Measurements from ENCODE around the gene CGB7. TPM values are rescaled to one million over a fixed set of nuclear protein-coding genes. Genes with fewer than 3 reads are reported as not detected.

The CGB7 gene
- total RNA-seq, 1 donor from 2014 or later = 7.1 TPM

DNA sequence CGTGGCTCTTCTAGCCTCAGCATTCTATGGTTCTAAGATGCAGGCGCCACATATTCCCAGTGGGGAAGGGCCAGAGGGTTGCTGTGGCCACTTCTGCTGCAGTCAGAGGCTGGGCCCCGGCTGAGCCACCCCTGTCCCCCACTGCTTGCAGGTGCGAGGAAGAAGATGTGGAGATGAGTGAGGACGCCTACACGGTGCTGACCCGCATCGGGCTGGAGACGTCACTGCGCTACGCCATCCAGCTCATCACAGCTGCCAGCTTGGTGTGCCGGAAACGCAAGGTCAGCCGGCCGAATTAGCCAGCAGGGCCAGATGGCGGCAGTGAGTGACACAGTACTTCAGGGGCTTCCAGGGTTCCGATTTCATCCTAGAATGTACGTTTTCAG, 42.7 kb downstream of the CGB7 start:
- peaks cover 3% of the 10 kb centered on the region for H3K4me1 Mint-ChIP-seq (ENCODE audit: low read depth, unreplicated experiment)
- no peak overlapping the region for H3K4me3 Mint-ChIP-seq (ENCODE audit: unreplicated experiment)
- Histone ChIP-seq H3K79me2 (ENCODE audit: insufficient read depth, low read length) (no peaks in the 10 kb centered on the region), H4K20me1 (ENCODE audit: insufficient read depth, low read length) (peaks cover 4% of the 10 kb centered on the region), H3K9me3 (ENCODE audit: insufficient read depth, low read depth, low read length) (no peaks in the 10 kb centered on the region), H3K36me3 (ENCODE audit: insufficient read depth, low read length) (peaks cover 6% of the 10 kb centered on the region), H2AFZ (ENCODE audit: low read depth, low read length) (no peak overlapping the region), H3K27ac (ENCODE audit: low read depth, low read length) (no peak overlapping the region), H3K4me2 (ENCODE audit: low read length) (no peak overlapping the region), H3K4me1 (ENCODE audit: insufficient read depth, low read length) (peaks cover 18% of the 10 kb centered on the region), H3K4me3 (ENCODE audit: insufficient read depth, low read depth, low read length) (no peak overlapping the region), H3K27me3 (ENCODE audit: insufficient read depth, low read length) (no peaks in the 10 kb centered on the region), H3K9ac (ENCODE audit: low read length) (no peak overlapping the region)
- H3K27me3 Mint-ChIP-seq (ENCODE audit: low read depth, unreplicated experiment) = peaks cover 2% of the 10 kb centered on the region
- H3K27ac Mint-ChIP-seq (ENCODE audit: unreplicated experiment) = no peak overlapping the region
- FAIRE-seq (no peak), DNase-seq (ENCODE audit: low read depth) (no peak)
- H3K36me3 Mint-ChIP-seq (ENCODE audit: low read depth, unreplicated experiment) = peaks cover 22% of the 10 kb centered on the region
- no peaks in the 10 kb centered on the region for H3K9me3 Mint-ChIP-seq (ENCODE audit: unreplicated experiment)
- no peak for TF ChIP-seq EZH2 (IDR thresholded peaks at IDR 0.05; ENCODE audit: insufficient read depth, low read length)
- TF ChIP-seq, protein P1, sequence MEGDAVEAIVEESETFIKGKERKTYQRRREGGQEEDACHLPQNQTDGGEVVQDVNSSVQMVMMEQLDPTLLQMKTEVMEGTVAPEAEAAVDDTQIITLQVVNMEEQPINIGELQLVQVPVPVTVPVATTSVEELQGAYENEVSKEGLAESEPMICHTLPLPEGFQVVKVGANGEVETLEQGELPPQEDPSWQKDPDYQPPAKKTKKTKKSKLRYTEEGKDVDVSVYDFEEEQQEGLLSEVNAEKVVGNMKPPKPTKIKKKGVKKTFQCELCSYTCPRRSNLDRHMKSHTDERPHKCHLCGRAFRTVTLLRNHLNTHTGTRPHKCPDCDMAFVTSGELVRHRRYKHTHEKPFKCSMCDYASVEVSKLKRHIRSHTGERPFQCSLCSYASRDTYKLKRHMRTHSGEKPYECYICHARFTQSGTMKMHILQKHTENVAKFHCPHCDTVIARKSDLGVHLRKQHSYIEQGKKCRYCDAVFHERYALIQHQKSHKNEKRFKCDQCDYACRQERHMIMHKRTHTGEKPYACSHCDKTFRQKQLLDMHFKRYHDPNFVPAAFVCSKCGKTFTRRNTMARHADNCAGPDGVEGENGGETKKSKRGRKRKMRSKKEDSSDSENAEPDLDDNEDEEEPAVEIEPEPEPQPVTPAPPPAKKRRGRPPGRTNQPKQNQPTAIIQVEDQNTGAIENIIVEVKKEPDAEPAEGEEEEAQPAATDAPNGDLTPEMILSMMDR (IDR thresholded peaks at IDR 0.05; ENCODE audit: insufficient read depth, low read depth, low read length) = no peak

- H3K27ac Mint-ChIP-seq (ENCODE audit: unreplicated experiment) = peak overlapping the region; percentile 66
- DNase-seq (ENCODE audit: low read depth) (no peak), FAIRE-seq (no peak)
Observed at GRCh38 chr19:49014123-49014869, 43.3 kb downstream of the CGB7 start.

More at GRCh38 chr19:49014123-49014869, 43.3 kb downstream of the CGB7 start:
- peaks cover 22% of the 10 kb centered on the region for H3K36me3 Mint-ChIP-seq (ENCODE audit: low read depth, unreplicated experiment)
- peaks cover 4% of the 10 kb centered on the region for H4K20me1 ChIP-seq (ENCODE audit: insufficient read depth, low read length)
- no peaks in the 10 kb centered on the region for H3K27me3 ChIP-seq (ENCODE audit: insufficient read depth, low read length)
- peaks cover 2% of the 10 kb centered on the region for H3K27me3 Mint-ChIP-seq (ENCODE audit: low read depth, unreplicated experiment)
- H3K36me3 ChIP-seq (ENCODE audit: insufficient read depth, low read length) = peaks cover 10% of the 10 kb centered on the region
- no peak overlapping the region for H3K4me3 ChIP-seq (ENCODE audit: insufficient read depth, low read depth, low read length)
- no peak overlapping the region for H3K4me3 Mint-ChIP-seq (ENCODE audit: unreplicated experiment)
- no peak overlapping the region for H3K9ac ChIP-seq (ENCODE audit: low read length)
- H3K4me1 ChIP-seq (ENCODE audit: insufficient read depth, low read length) = peaks cover 14% of the 10 kb centered on the region
- H3K27ac ChIP-seq (ENCODE audit: low read depth, low read length) = no peak overlapping the region
- no peak overlapping the region for H3K4me2 ChIP-seq (ENCODE audit: low read length)
- H3K9me3 Mint-ChIP-seq (ENCODE audit: unreplicated experiment) = no peaks in the 10 kb centered on the region
- H2AFZ ChIP-seq (ENCODE audit: low read depth, low read length) = no peak overlapping the region
- no peaks in the 10 kb centered on the region for H3K9me3 ChIP-seq (ENCODE audit: insufficient read depth, low read depth, low read length)
- H3K79me2 ChIP-seq (ENCODE audit: insufficient read depth, low read length) = no peaks in the 10 kb centered on the region
- no peak for TF ChIP-seq EZH2 (IDR thresholded peaks at IDR 0.05; ENCODE audit: insufficient read depth, low read length)
- TF ChIP-seq, protein P1 (IDR thresholded peaks at IDR 0.05; ENCODE audit: insufficient read depth, low read depth, low read length) = no peak
- peaks cover 3% of the 10 kb centered on the region for H3K4me1 Mint-ChIP-seq (ENCODE audit: low read depth, unreplicated experiment)

Data from astrocyte (in vitro differentiated cells and primary cell).